Calu3 (cell line): ENCODE data around the gene NUDT13. TPM values are rescaled to one million over a fixed set of nuclear protein-coding genes. Genes with fewer than 3 reads are reported as not detected.

Source experiments
- BruUV-seq: library from RNA; stranded (reverse); fragments of 400-500 nt; replicated peaks from 2 replicates; lab custom pipeline; 2021; lab: Mats Ljungman, UMichigan
- CTCF ChIA-PET: fragments of 300-600 bp; sonication (Branson Sonifier 250); formaldehyde crosslinking; loops from one replicate; lab custom pipeline; 2022; ENCODE audit warnings: antibody characterized with exemption; lab: Charles Lee
- DNase-seq: peaks from one replicate; pipeline ENCODE4 v3.0.0; 2022
- H3K27ac Mint-ChIP-seq: one replicate; pipeline ENCODE4 v1.8.0; 2022; ENCODE audit warnings: mixed read lengths; ENCODE audit not compliant: unreplicated experiment
- H3K27me3 Mint-ChIP-seq: one replicate; pipeline ENCODE4 v1.8.0; 2022; ENCODE audit warnings: mixed read lengths; ENCODE audit not compliant: unreplicated experiment
- H3K36me3 Mint-ChIP-seq: one replicate; pipeline ENCODE4 v1.8.0; 2022; ENCODE audit warnings: mild to moderate bottlenecking, moderate library complexity, mixed read lengths; ENCODE audit not compliant: insufficient read depth, unreplicated experiment
- H3K4me1 Mint-ChIP-seq: one replicate; pipeline ENCODE4 v1.8.0; 2022; ENCODE audit warnings: mild to moderate bottlenecking, low read depth, mixed read lengths; ENCODE audit not compliant: unreplicated experiment
- H3K4me3 Mint-ChIP-seq: one replicate; pipeline ENCODE4 v1.8.0; 2022; ENCODE audit warnings: mild to moderate bottlenecking, low read depth, moderate library complexity, mixed read lengths; ENCODE audit not compliant: unreplicated experiment
- H3K9me3 Mint-ChIP-seq: one replicate; pipeline ENCODE4 v1.8.0; 2022; ENCODE audit warnings: low read depth, mixed read lengths; ENCODE audit not compliant: unreplicated experiment
- CTCF ChIP-seq: fragments of 200-600 bp; IDR thresholded peaks from one replicate; pipeline ENCODE4 v1.8.0; 2022; ENCODE audit warnings: antibody characterized with exemption; ENCODE audit not compliant: unreplicated experiment
- intact Hi-C: fragments of 100-400 bp; cut with micrococcal nuclease; formaldehyde crosslinking; loops from one replicate; pipeline ENCODE4 v1.10.0; 2022; ENCODE audit not compliant: unreplicated experiment
- total RNA-seq: library from RNA; stranded (reverse); gene quantifications from 2 replicates; pipeline ENCODE4 v1.2.3, GENCODE V29; 2022

The NUDT13 gene
- total RNA-seq, 1 experiment from 2014 or later = 0.78 TPM

GRCh38 chr10:73096041-73096448 is 14.2 kb upstream of the NUDT13 start:
- intact Hi-C loops = loop anchor here (2.0 kb wide), 1 partner anchor 63 kb away; no protein-coding TSS in a partner anchor
- no peaks in the 10 kb centered on the region for H3K4me1 Mint-ChIP-seq
- no peaks in the 10 kb centered on the region for H3K9me3 Mint-ChIP-seq
- H3K27me3 Mint-ChIP-seq = no peaks in the 10 kb centered on the region
- H3K36me3 Mint-ChIP-seq = peaks cover 33% of the 10 kb centered on the region
- peak overlapping the region; percentile 96 for H3K27ac Mint-ChIP-seq
- DNase-seq = peak; percentile 72
- peak overlapping the region; percentile 95 for H3K4me3 Mint-ChIP-seq
- CTCF ChIA-PET = interaction anchor here (0.7 to 1.8 kb wide), 9 partner anchors 15 to 648 kb away, joined by 3 to 9 read pairs (median 4); partner anchors contain the start of genes ECD, FAM149B1 and NUDT13
- TF ChIP-seq CTCF = no peak
- BruUV-seq = TSS peak; percentile 49

- CTCF ChIA-PET = interaction anchor here (0.6 to 1.8 kb wide), 8 partner anchors 15 to 649 kb away, joined by 3 to 9 read pairs (median 4); partner anchors contain the start of genes ECD, FAM149B1 and NUDT13
Observed at GRCh38 chr10:73096449-73097304, 13.6 kb upstream of the NUDT13 start, which contains the start of gene P4HA1. Gene P4HA1 (minus strand): TSS chr10:73096866. CDS start chr10:73074883, 21,983 bp downstream.

GRCh38 chr10:73097305-73097670 is 13.0 kb upstream of the NUDT13 start:
- BruUV-seq = no TSS peak
- H3K27ac Mint-ChIP-seq = peak overlapping the region; percentile 96
- CTCF ChIA-PET = interaction anchor here (0.6 to 1.8 kb wide), 3 partner anchors 14 to 71 kb away, joined by 3 to 9 read pairs (median 7); partner anchors contain the start of genes ECD, FAM149B1 and NUDT13
- H3K27me3 Mint-ChIP-seq = no peaks in the 10 kb centered on the region
- peak overlapping the region; percentile 95 for H3K4me3 Mint-ChIP-seq
- no peaks in the 10 kb centered on the region for H3K9me3 Mint-ChIP-seq
- no peak for DNase-seq
- no peak for TF ChIP-seq CTCF
- intact Hi-C loops = loop anchor here (2.0 kb wide), 1 partner anchor 62 kb away; no protein-coding TSS in a partner anchor
- H3K36me3 Mint-ChIP-seq = peaks cover 33% of the 10 kb centered on the region
- no peaks in the 10 kb centered on the region for H3K4me1 Mint-ChIP-seq

More at GRCh38 chr10:73096449-73097304, 13.6 kb upstream of the NUDT13 start, which contains the start of gene P4HA1:
- peaks cover 33% of the 10 kb centered on the region for H3K36me3 Mint-ChIP-seq
- no TSS peak for BruUV-seq
- H3K9me3 Mint-ChIP-seq = no peaks in the 10 kb centered on the region
- H3K27ac Mint-ChIP-seq = peak within 1 kb of the TSS; percentile 96
- intact Hi-C loops = loop anchor here (2.0 kb wide), 1 partner anchor 62 kb away; no protein-coding TSS in a partner anchor
- H3K27me3 Mint-ChIP-seq = no peaks in the 10 kb centered on the region
- peak; percentile 80 for TF ChIP-seq CTCF
- DNase-seq = peak; percentile 98
- peak within 1 kb of the TSS; percentile 95 for H3K4me3 Mint-ChIP-seq
- H3K4me1 Mint-ChIP-seq = no peaks in the 10 kb centered on the region

GRCh38 chr10:73099141-73099540 is 11.1 kb upstream of the NUDT13 start:
- BruUV-seq = no TSS peak
- H3K4me3 Mint-ChIP-seq = no peak overlapping the region
- H3K27me3 Mint-ChIP-seq = no peaks in the 10 kb centered on the region
- TF ChIP-seq CTCF = no peak
- H3K9me3 Mint-ChIP-seq = no peaks in the 10 kb centered on the region
- H3K4me1 Mint-ChIP-seq = no peaks in the 10 kb centered on the region
- peaks cover 33% of the 10 kb centered on the region for H3K36me3 Mint-ChIP-seq
- no peak overlapping the region for H3K27ac Mint-ChIP-seq
- no peak for DNase-seq
- intact Hi-C loops = no loop called here
- CTCF ChIA-PET = interaction anchor here (0.7 to 1.8 kb wide), 2 partner anchors 11 to 34 kb away, joined by 3 to 5 read pairs; partner anchors contain the start of gene NUDT13
